HepG2 (cell line): Measurements from ENCODE around the gene KIF1C. TPM values are rescaled to one million over a fixed set of nuclear protein-coding genes. Genes with fewer than 3 reads are reported as not detected.

Experiments
- ATF7-NPFF ChIP-seq: sonication (generic); formaldehyde crosslinking; IDR thresholded peaks from 2 replicates; pipeline ENCODE4 v1.8.1; 2023; ENCODE audit warnings: mild to moderate bottlenecking, low read depth, missing genetic modification reagents, moderate library complexity
- CCDC6 ChIP-seq: sonication (generic); formaldehyde crosslinking; IDR thresholded peaks from 2 replicates; pipeline ENCODE4 v1.8.1; 2022; ENCODE audit warnings: mild to moderate bottlenecking, missing genetic modification reagents, moderate library complexity
- CREB3 ChIP-seq: sonication (generic); formaldehyde crosslinking; IDR thresholded peaks from 2 replicates; pipeline ENCODE4 v1.5.0; 2020; ENCODE audit warnings: missing genetic modification reagents
- FLYWCH1 ChIP-seq: sonication (generic); formaldehyde crosslinking; IDR thresholded peaks from 2 replicates; pipeline ENCODE4 v1.8.1; 2023; ENCODE audit warnings: mild to moderate bottlenecking, missing genetic modification reagents
- GABPA ChIP-seq, 2 experiments: IDR thresholded peaks; 2 replicates each; pipeline ENCODE4 v1.6.1; 2011 to 2016; ENCODE audit warnings: low read depth in 2 of 2, low read length in 1 of 2, missing biosample characterization in 1 of 2, missing genetic modification characterization in 1 of 2
- GPBP1L1 ChIP-seq: sonication (generic); formaldehyde crosslinking; IDR thresholded peaks from 2 replicates; pipeline ENCODE4 v1.5.0; 2020; ENCODE audit warnings: mild to moderate bottlenecking, missing genetic modification reagents
- MEF2D ChIP-seq: sonication (generic); formaldehyde crosslinking; IDR thresholded peaks from 2 replicates; pipeline ENCODE4 v1.5.1; 2020; ENCODE audit warnings: mild to moderate bottlenecking, missing genetic modification reagents
- PBX3 ChIP-seq: sonication (generic); formaldehyde crosslinking; IDR thresholded peaks from 2 replicates; pipeline ENCODE4 v1.8.1; 2023; ENCODE audit warnings: missing genetic modification reagents, inconsistent platforms, borderline replicate concordance
- PHF21A ChIP-seq: sonication (generic); formaldehyde crosslinking; IDR thresholded peaks from 2 replicates; pipeline ENCODE4 v1.5.0; 2020; ENCODE audit warnings: mild to moderate bottlenecking, missing genetic modification reagents
- SIN3A ChIP-seq: IDR thresholded peaks from 2 replicates; pipeline ENCODE4 v1.6.1; 2011; ENCODE audit warnings: low read depth, mild to moderate bottlenecking, control low read depth, low read length, borderline replicate concordance
- TCF7L2 ChIP-seq: IDR thresholded peaks from 2 replicates; pipeline ENCODE4 v1.6.1; 2011; ENCODE audit warnings: mild to moderate bottlenecking, low read depth, low read length, moderate library complexity
- TMF1 ChIP-seq: sonication (generic); formaldehyde crosslinking; IDR thresholded peaks from 2 replicates; pipeline ENCODE4 v1.8.1; 2022; ENCODE audit warnings: low read depth, missing genetic modification reagents
- ZMYM3 ChIP-seq: sonication (generic); formaldehyde crosslinking; IDR thresholded peaks from 2 replicates; pipeline ENCODE4 v1.5.1; 2020; ENCODE audit warnings: mild to moderate bottlenecking, missing genetic modification reagents
- ZNF18 ChIP-seq: sonication (generic); formaldehyde crosslinking; IDR thresholded peaks from 2 replicates; pipeline ENCODE4 v1.8.0; 2022; ENCODE audit warnings: mild to moderate bottlenecking, missing genetic modification reagents; ENCODE audit not compliant: insufficient replicate concordance
- ZNF224 ChIP-seq: sonication (generic); formaldehyde crosslinking; IDR thresholded peaks from 2 replicates; pipeline ENCODE4 v1.5.0; 2020; ENCODE audit warnings: mild to moderate bottlenecking, missing genetic modification reagents
- ZNF232 ChIP-seq: sonication (generic); formaldehyde crosslinking; IDR thresholded peaks from 2 replicates; pipeline ENCODE4 v1.4.0; 2020; ENCODE audit warnings: missing genetic modification reagents, borderline replicate concordance
- ZNF256 ChIP-seq: sonication (generic); formaldehyde crosslinking; conservative IDR thresholded peaks from 2 replicates; pipeline ENCODE4 v1.4.0; 2020; ENCODE audit warnings: missing genetic modification reagents
- ZNF281 ChIP-seq: sonication (generic); formaldehyde crosslinking; IDR thresholded peaks from 2 replicates; pipeline ENCODE4 v1.4.0; 2020; ENCODE audit warnings: missing genetic modification reagents, borderline replicate concordance
- ZNF367 ChIP-seq: sonication (generic); formaldehyde crosslinking; IDR thresholded peaks from 2 replicates; pipeline ENCODE4 v1.4.0; 2020; ENCODE audit warnings: missing genetic modification reagents, borderline replicate concordance
- ZNF543 ChIP-seq: sonication (generic); formaldehyde crosslinking; IDR thresholded peaks from 2 replicates; pipeline ENCODE4 v1.4.0; 2020; ENCODE audit warnings: mild to moderate bottlenecking, missing genetic modification reagents
- ZNF552 ChIP-seq: sonication (generic); formaldehyde crosslinking; IDR thresholded peaks from 2 replicates; pipeline ENCODE4 v1.9.0; 2022; ENCODE audit warnings: missing genetic modification reagents, mild to moderate bottlenecking, borderline replicate concordance
- polyA plus RNA-seq, 8 experiments: library from polyadenylated mRNA; depleted of rRNA in 3 of 8; stranded (reverse) in 7 of 8; unstranded in 1 of 8; fragments of >200 nt; fragmentation: Illumina TruSeq in 4 of 8; extraction: Trizol in 4 of 8; gene quantifications; 2 replicates each; pipeline versions ENCODE4 v1.2.1 to v1.2.3, GENCODE V29; 2011 to 2016; ENCODE audit warnings: low read depth in 4 of 8, missing spikeins in 1 of 8, mixed read lengths in 1 of 8; ENCODE audit not compliant: insufficient read depth in 1 of 8
- total RNA-seq, 5 experiments: library from RNA; depleted of rRNA; stranded (reverse); fragments of >200 nt; fragmentation: Illumina TruSeq; extraction: Trizol; gene quantifications; 2 replicates each; pipeline ENCODE4 v1.2.3, GENCODE V29; 2016; ENCODE audit warnings: low read depth in 1 of 5

The KIF1C gene
- total and polyA plus RNA-seq, 2 of the 13 experiments (the other 11 are each of a cell fraction or from before 2014, with no cell fraction given), result 70.0 to 104 TPM

GRCh38 chr17:4966844-4967538 lies 30.8 kb upstream of the KIF1C start (continued):
- TF ChIP-seq PBX3 (CRISPR knock-in tag), result peak; percentile 83; the same call in 1 of the 2 replicates
- TF ChIP-seq ZNF552 (CRISPR knock-in tag), result no peak
- peak; percentile 50 for TF ChIP-seq GABPA (IDR thresholded peaks at IDR 0.05; ENCODE audit: low read depth, low read length)
- no peak; the same call in 1 of the 2 replicates for TF ChIP-seq GABPA (CRISPR knock-in tag; IDR thresholded peaks at IDR 0.05; ENCODE audit: low read depth)
- TF ChIP-seq ZNF281 (CRISPR knock-in tag), result no peak
- no peak for TF ChIP-seq GPBP1L1 (CRISPR knock-in tag)
- no peak for TF ChIP-seq TMF1 (CRISPR knock-in tag)
- peak; percentile 67 for TF ChIP-seq MEF2D (CRISPR knock-in tag)
- TF ChIP-seq ZNF18 (CRISPR knock-in tag), result peak; percentile 24
- no peak for TF ChIP-seq CCDC6
- peak; percentile 90 for TF ChIP-seq PHF21A (CRISPR knock-in tag)
- no peak for TF ChIP-seq ZNF232 (CRISPR knock-in tag)
- TF ChIP-seq FLYWCH1, result no peak
- TF ChIP-seq ATF7-NPFF, result no peak
- TF ChIP-seq ZNF224 (CRISPR knock-in tag), result no peak
- peak; percentile 82; the same call in 1 of the 2 replicates for TF ChIP-seq ZNF543 (CRISPR knock-in tag)
- no peak for TF ChIP-seq CREB3 (CRISPR knock-in tag)
- TF ChIP-seq TCF7L2, result no peak
- no peak for TF ChIP-seq SIN3A
- no peak for TF ChIP-seq ZNF256 (CRISPR knock-in tag)
- no peak for TF ChIP-seq ZNF367 (CRISPR knock-in tag)
- no peak; the same call in 1 of the 2 replicates for TF ChIP-seq ZMYM3 (CRISPR knock-in tag)
